DMS79 treated with DMSO at 0.1 percent for 48 hours (cell line): ENCODE results near the gene NEUROG2.

Experiments used
- DNase-seq: peaks from one replicate; lab custom pipeline; 2025; lab: John Stamatoyannopoulos, UW

The NEUROG2 gene

GRCh38 chr4:112521123-112522023 lies 5.4 kb upstream of the NEUROG2 start:
- DNase-seq: no peak

GRCh38 chr4:112520598-112521122 lies 4.7 kb upstream of the NEUROG2 start:
- DNase-seq: no peak

DNA sequence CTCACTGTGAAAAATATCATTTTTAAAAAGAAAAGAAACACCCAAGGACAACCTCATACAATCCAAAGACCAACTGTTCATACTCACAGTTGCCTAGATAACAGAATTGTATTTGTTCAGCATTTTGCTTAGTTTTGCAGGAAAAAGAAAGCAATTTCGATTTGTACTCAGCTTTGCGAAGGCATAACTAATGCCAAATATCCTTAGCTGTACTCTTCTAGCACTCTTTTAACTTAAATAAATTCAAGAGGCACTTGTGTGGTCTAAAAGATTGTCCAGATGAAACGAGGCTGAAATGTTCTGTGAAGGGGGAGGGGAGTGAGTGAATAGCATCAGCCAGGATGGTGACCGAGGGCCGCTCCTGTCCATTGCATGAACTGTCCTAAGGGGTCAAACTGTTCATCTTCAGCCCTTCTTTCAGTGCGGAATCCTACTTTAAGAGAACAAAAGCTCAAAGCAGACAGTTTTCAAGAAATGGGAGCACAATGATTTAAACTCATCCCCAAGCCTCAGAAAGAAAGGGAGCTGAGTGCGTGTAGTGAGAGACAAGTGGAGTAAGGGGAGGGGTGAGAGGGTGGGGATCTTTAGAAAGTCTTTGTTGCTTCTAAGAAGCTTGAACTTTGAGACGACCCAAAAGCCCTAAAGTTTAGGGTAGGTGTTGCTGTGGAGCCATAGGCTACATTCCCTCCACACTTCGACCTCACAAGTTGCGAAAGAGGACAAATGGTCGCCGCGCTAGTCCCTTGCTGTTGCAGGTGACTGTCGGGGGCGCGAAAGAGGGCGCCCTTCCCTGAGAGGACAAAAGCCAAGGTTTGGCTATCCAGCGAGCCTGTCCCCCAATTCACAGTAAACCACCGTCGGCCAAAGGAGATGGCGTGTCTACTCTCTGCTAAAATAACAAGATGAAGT lies 4.0 kb upstream of the NEUROG2 start:
- no peak for DNase-seq

- no peak for DNase-seq
Measured at GRCh38 chr4:112518675-112519074, 2.7 kb upstream of the NEUROG2 start.

GRCh38 chr4:112517911-112518310 lies 1.9 kb upstream of the NEUROG2 start:
- no peak for DNase-seq

- DNase-seq: no peak
Measured at GRCh38 chr4:112517067-112517634, 1.2 kb upstream of the NEUROG2 start.

DNA sequence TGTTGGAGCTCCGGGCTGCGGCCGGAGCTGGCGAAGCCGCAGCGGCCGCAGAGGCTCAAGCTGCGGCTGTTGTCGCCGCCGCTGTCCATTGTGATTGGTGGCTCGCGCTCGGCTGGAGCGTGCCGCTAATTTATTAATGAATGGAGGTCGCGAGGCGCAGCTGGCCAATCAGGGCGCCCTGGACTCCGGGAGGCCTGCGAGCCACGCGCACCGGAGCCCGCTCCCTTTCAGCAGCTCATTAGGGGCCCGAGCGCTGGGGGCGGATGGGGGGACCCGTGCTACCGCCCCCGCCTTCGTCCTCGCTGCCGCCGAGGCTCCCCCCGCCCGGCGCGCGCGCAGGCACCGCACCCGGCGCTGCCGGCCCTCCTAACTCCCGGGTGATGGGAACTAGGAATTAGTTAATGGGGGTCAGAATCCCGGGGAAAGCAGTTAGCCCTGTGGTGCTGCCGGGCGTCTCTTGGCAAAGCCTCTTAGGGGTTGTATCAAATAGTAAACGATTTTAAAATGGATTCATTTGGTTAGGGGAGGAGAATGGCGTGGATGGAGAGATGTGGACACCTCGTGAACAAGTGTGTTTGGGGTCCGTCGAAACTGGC lies 589 bp upstream of the NEUROG2 start:
- DNase-seq: no peak

DNA sequence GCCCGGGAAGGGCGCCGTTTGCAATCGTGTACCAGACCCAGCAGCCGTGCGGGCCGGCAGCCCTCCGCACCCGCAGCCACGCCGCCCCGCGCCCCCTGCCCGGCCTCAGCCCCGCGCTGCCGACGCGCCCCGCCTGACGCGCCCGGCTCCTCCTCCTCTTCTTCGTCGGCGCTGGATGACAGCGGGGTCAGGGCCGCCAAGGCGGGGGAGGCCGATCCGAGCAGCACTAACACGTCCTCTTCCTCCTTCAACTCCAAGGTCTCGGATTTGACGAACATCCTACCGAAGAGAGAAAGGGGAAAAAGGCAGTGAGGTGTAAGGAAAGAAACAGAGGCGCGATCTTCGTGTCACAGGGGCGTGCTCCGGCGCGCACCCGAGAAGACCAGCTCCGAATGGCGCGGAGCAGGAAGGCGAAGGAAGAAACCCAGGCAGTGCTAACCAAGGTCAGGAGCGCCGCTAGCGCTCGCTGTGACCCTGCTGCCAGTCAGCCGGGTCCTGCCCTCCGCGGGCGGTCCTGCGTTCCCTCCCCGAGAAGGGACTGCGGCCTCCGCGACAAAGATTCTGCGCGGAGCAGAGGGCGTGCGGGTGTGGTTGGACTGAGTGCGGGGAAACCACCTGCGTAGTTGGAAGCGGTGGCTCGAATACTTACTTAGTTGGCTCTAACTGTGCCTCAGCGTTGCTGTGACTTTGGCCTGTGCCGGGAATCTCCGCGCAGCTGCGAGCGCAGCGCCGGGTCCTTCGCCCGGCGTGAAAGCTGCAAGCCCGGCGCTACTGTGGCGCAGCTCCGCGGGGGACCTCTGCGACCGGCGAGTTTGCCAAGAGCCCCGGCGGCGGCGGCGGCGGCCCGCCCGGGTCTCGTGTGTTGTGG lies 548 bp downstream of the NEUROG2 start:
- DNase-seq: no peak

DNA sequence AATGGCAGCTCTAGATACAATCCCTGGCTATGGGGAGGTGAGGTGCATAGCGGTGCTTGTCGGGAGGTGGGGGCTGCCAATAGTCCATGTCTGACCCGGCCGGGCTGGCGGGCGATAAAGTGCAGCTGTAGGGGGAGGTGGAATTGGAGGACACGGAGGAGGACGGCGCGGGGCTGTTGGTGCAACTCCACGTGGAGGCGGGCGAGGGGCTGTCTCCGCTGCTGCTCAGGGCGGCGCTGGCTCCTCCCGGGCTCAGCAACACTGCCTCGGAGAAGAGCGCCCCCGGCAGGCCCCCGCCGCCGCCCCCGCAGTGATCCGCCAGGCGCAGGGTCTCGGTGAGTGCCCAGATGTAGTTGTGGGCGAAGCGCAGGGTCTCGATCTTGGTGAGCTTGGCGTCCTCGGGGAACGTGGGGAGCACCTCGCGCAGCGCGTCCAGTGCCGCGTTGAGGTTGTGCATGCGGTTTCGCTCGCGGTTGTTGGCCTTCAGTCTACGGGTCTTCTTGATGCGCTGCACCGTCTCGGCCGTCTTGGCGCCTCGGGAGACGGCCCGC lies 1.3 kb downstream of the NEUROG2 start:
- DNase-seq: no peak

- DNase-seq: no peak
Measured at GRCh38 chr4:112513971-112514646, 1.9 kb downstream of the NEUROG2 start.

DNA sequence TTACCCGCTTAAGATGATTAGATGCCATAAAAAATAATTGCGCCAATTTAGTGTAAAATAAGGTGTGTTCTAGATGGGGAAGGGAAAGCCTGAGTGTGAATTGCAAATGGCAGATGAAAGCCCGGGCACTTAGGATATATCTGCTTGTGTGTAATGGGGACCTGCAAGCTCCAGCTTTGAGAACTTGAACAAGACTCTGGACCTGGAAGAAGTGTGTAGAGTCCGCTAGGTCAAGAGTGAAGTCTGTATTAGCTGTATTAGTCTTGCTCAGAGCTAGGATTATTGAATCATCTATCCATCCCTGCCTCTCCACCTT lies 4.2 kb downstream of the NEUROG2 start:
- no peak for DNase-seq

GRCh38 chr4:112511093-112511802 lies 4.7 kb downstream of the NEUROG2 start:
- DNase-seq: no peak

- DNase-seq: no peak
Measured at GRCh38 chr4:112510291-112511092, 5.5 kb downstream of the NEUROG2 start.

DNA sequence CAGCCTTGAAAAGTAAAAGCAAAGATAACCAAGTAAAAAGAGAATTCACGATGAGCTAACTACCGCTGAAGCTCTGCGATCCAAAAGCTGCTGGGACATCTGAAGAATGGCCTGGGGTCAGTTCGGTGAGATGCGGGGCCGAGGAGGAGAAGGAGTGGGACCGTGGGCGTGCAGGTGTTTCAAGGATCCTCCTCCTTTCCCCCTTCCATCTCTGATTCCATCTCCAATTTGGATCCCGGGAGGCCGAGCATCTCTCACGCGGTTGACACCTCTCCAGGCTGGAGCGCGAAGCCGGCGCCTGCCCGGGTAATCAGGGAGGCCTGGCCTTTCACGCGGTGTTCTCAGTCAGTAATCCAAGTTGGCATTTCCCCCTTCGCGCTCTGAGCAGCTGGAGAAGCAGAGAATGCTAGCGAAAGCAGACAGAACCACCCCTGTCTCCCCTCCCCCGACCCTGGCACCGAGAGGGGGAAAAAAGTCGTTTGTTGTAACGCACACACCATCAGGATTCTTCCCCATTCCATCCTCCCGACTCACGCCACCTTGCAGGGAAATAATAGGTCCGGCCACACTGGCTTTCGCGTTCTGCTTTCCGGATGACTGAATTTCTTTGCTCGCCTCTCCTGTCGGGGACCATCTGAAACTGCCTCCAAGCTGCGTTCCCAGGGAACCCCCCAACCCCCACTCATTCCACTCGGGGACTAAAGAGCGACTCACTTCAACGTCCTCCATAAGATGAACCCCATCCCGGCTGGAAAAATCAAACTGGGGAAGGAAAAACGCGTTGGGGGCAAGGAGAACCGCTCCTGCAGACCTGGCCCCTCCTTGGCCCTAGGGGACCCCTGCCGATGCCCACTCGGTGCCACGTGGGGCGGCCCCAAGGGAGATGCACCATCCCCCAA lies 6.5 kb downstream of the NEUROG2 start:
- DNase-seq: no peak

- no peak for DNase-seq
Measured at GRCh38 chr4:112508356-112508755, 7.6 kb downstream of the NEUROG2 start.

GRCh38 chr4:112504807-112505206 lies 11.2 kb downstream of the NEUROG2 start:
- DNase-seq: no peak

DNA sequence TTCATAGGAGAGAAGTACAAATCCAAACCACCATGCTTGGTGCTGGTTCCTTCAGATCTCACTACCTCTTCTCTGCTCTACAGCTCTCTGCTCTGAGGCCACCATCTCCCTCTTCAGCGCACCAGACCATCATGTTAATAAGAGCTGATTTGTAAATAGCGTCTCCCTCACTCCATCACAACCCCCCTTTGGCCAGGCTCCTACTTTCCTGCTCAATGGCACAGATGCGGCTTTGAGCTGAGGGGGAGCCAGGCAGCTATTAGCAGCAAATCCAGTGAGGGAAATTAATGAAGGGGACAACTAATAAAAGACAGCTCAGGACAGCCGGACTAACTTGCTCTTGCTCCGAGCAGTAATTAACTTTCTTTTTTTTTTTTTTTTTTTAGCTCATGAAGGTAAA lies 13.1 kb downstream of the NEUROG2 start:
- no peak for DNase-seq

- DNase-seq: no peak
Measured at GRCh38 chr4:112492321-112492720, 23.7 kb downstream of the NEUROG2 start.
